Peyer's patch (tissue), 4 donors: ENCODE data around the gene ENPP3.

ENCODE experiments used
- CTCF ChIP-seq, 6 experiments: fragments of 450-650 bp in 4 of 6; fragments of 200-600 bp in 2 of 6; sonication (generic) in 1 of 6; IDR thresholded peaks; one replicate each; pipeline ENCODE4 v1.5.1; 2017 to 2019; ENCODE audit warnings: antibody characterized with exemption in 6 of 6, mild to moderate bottlenecking in 3 of 6, moderate library complexity in 1 of 6
- POLR2A ChIP-seq, 2 donors: fragments of 450-650 bp; IDR thresholded peaks; one replicate each; pipeline ENCODE4 v1.5.1; 2017; ENCODE audit warnings: antibody characterized with exemption in 2 of 2, mild to moderate bottlenecking in 2 of 2, moderate library complexity in 2 of 2

GRCh38 chr6:131731224-131731623 is 94.1 kb downstream of the ENPP3 start:
- TF ChIP-seq CTCF (IDR thresholded peaks at IDR 0.05) (no peak), POLR2A (IDR thresholded peaks at IDR 0.05) (no peak)
